GM21825 (cell line): ENCODE data around the gene LRFN2.

Source experiments
- ATAC-seq: cut with Tn5 transposase; IDR thresholded peaks from one replicate; pipeline ENCODE4 v1.9.1; 2021; ENCODE audit warnings: mild to moderate bottlenecking, moderate library complexity; ENCODE audit not compliant: unreplicated experiment

Gene LRFN2

GRCh38 chr6:40545954-40546353 lies 41.2 kb downstream of the LRFN2 start:
- ATAC-seq, result no peak

DNA sequence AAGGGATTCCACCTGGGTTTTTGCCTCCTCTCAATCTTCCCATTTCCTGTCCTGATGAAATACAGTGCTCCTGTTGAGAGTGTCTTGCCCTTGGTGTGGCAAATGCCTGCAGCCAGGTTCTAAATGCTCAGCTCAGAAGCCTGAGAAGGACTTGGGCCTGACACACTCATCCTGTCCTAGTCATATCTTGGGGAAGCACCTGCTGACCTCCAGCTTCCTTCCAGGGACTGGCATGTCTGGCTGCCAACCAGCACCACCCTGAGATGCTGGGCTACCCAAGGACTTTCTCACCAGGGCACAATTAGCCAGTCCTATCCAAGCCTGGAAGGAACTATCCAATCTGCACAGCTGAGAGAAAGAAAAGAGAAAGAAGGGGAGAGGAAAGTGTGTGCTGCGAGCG lies 43.4 kb downstream of the LRFN2 start:
- no peak for ATAC-seq

DNA sequence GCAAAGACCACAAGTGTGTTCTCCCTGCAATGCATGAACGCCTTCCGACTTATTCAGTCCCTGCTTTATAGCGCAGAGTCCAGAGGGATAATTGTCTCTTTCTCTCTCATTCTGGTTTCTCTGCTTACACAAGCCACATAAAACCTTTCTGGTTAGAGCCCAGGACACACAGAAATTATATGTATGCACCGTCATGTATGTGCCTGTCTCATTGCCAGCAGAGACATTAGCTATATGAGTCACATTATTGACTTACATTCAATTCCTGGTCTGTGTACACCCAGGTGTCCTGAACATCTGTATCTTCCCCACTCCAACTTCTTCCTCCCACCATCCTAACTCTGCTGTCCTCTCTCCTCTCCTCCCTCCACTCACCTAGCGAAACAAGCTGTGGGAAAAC lies 44.0 kb downstream of the LRFN2 start:
- ATAC-seq, result no peak

- no peak for ATAC-seq
These were observed 44.9 kb downstream of the LRFN2 start for GRCh38 chr6:40542175-40542764.

DNA sequence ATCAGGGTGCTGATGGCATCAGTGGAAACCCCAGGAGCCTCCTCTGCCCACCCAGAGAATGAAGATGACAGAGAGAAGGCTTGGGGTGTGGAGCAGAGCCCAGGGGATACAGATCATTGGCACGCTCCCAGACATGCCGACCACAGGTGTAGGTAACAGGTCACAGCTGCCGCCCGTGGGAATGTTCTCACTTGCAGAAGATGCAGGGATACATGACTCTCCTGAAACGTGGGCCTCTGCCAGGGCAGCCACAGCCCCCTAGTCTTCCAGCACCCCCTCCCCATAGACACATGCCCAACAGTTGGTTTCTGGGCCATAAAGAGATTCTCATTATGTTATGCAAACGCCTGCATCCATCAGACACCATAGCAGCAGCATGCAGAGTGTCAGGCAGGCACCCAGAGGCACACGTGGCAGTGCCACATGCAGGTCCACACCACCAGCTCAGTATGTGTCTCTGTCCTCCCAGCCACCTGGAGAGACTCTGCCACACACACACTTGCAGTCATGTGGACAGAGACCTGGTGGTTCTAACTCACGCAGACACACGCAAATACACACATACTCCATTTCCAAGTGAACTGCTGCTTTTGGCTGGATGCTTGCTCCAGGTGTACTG lies 45.5 kb downstream of the LRFN2 start:
- no peak for ATAC-seq

GRCh38 chr6:40540790-40541189 lies 46.4 kb downstream of the LRFN2 start:
- no peak for ATAC-seq

DNA sequence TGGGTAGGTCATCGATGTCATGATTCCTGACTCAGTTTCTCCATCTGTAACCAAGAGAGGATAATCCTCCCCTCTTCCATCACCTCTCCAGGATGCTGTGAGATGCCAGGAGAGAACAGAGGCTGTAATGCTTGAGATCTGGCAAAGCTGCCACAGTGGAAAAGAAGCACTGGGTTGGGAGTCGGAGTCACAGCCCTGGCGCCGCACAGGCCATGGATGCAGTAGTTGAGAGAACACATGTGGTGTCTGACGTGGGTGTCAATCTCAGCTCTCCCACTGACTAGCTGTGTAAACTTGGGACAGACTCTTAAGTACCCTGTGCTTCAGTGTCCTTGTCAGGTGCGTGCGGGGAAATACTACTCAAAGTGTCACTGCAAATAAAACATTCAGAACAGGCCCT lies 47.3 kb downstream of the LRFN2 start:
- no peak for ATAC-seq

DNA sequence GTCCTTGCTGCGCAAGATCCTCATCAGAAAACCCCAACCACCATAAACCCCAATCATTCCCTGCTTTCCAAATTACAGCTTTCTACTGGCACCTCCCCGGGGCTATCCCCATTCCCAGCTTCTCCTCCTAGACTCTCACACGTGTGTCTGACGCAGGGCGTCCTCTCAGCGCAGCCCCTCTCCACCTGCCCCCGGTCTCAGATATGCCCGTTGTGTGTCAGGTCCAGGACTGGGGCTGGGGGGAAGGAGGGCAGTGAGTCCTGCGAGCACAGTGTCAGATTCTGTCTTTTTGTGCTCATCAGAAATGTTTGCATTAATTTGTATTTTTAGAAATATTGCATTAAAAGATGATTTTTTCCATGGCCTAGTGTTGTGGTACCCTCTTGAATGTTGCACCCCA lies 48.6 kb downstream of the LRFN2 start:
- no peak for ATAC-seq

- ATAC-seq, result no peak
These were observed 49.7 kb downstream of the LRFN2 start for GRCh38 chr6:40537446-40537845.

GRCh38 chr6:40536442-40536841 lies 50.7 kb downstream of the LRFN2 start:
- ATAC-seq, result no peak

DNA sequence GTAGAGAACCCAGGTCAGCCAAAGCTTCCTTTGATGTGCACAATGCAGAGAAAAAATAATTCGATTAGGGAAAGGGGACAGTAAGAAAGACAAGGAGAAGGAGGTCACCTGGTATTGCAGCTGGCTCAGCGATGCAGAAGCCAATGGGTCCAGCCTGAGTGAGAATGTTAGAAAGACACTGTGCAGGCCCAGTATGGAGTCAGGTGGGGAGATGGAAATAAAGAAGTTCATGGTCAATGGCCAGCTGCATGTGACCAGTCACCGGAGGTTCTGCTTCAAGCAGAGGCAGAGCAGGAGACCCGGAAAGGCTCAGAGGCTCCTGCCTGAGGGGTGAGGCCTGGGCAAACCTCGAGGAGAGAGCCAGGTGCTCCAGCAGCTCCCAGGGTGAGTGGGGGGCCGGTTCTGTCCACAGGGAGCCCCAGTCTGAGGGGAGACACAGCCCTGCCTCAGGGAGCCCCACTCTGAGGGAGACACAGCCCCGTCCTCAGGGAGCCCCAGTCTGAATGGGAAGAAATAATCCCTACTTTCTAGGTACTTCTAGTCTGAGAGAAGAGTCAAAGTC lies 51.3 kb downstream of the LRFN2 start:
- no peak for ATAC-seq

DNA sequence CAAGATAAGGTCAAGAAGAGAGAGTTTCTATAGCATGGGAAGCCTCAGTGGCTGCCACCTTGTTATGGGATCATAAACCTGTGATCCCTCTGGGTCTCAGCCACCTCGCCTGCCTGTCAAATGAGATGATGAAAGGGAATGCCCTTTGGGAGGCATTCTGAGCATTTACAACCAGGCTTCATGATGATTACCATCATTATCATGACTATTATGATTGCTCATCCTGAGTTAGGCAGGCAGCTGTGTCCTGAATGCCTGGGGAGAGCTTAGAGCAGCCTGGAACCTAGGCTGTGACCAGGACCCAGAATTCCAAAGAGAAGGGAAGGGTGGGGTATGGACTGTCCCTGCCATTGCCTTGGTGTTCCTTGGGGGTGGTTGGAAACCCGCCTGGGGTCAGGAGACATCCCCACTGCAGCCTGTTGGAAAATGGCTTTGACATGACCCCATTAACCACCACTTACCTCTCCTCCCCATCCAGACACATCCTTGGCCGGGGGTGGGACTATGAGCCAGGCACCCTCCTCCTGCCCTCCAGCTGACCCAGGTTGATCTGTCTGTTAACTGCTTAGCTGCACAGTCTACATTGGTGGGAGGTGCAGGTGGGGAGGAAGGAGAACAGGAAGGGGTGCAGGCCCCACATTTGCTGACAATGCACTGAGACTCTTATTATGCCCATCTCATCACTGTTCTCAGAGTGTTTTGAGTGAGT lies 51.9 kb downstream of the LRFN2 start:
- ATAC-seq, result no peak

DNA sequence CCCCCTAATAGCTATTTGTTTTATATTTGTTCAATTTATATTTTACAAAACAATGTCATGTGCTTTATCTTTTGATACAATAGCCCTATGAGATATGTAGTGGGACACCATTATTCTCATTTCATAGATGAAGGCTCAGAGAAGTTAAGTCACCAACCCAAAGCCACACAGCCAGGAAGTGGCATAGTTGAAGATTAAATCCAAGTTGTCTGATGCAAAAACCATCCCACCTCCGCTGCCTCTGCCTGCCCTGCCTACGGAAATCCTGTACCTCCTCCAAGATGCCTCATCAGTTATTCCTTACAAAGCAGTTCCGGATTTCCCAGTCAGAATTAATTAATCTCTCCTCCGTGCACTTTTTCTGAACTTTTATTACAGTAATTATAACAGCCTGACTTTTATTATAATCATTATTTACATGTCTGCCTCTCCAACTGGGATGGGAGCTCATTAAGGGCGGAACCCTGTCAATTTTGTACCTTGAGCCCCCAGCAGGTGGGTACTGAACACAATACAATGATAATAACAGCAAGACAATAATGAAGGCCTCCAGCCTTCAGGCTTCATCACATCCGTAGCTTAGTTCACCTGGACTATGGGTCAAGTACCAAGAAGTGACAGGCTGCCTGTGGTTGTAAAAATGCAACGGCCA lies 54.7 kb downstream of the LRFN2 start:
- no peak for ATAC-seq

DNA sequence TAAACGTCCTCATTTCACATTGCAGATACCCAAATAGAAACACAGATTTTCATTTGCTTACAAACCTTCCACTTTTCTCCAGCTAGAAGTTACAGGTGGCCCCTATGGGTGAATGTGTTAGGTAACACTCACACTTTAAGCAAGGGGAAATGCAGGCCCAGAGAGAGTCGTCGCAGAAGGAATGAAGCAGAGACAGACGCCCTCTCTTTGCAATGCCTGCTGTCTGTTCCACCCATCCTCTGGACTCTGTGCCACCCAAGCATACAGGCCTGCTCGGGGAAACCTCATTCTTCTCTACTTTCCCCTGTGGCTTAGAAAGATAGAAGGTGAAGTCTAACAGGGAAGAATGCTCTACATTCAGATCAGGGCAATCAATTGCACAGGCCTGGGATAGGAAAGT lies 57.2 kb downstream of the LRFN2 start:
- no peak for ATAC-seq

DNA sequence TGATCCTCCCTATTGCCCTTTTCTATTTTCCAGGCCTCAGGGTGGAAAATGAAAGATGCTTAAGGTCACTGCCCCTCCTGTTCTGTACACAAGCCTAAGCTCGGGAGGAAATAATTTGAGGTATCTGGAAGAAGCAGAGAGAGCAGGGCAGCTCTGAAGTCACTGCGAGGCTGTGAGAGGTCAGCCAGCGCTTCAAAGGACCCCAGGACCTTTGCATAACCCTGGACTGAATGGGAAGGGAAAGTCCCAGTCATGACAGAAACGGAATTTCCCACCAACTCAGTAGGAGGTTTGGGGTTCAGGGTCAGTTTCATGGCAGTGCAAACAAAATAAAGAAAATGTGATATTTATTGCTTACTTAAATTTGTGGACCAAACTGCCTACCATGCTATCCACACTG lies 58.1 kb downstream of the LRFN2 start:
- no peak for ATAC-seq

DNA sequence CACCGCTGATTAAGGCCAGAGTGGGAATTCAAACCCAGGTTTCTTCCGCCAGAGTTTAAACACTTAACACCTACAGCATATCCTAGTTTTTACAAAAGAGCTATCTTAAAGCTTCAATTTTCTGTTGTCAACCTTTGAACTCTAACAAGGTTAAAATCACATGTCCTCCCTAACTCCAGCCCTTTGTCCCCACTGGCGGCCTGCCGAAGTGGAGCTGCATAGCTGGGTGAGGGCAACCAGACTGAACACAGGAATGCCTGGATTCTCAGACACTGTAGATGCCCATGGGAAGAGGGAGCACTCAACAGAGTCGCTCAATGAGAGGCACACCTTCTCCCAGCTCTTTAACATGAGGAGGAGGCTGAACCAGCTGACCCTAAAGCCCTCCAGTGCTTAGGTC lies 59.1 kb downstream of the LRFN2 start:
- ATAC-seq, result no peak

- ATAC-seq, result no peak
These were observed 61.1 kb downstream of the LRFN2 start for GRCh38 chr6:40526036-40526435.

- no peak for ATAC-seq
These were observed 62.2 kb downstream of the LRFN2 start for GRCh38 chr6:40524797-40525585.

GRCh38 chr6:40523505-40524172 lies 63.5 kb downstream of the LRFN2 start:
- no peak for ATAC-seq

GRCh38 chr6:40521496-40521895 lies 65.7 kb downstream of the LRFN2 start:
- no peak for ATAC-seq
